ENCODE measurements around the gene SLC22A23.

DNA sequence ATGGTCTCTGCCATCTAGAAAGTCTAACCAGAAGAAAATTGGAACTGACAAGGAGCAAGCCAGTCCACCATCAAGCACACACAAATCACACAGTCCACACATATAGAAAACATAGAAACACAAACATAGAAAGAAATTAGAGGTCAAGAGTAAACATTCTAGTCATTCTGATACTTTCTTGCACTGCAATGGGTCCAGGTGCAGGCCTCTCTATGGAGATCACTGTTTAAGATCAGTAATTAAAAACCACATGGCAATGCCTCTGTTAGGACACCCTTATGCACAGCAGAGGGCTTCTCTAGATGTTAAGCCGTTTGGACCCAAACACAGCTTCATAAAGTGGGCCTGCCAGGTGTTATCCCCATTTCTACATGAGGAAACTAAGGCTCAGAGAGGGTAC is 42.8 kb upstream of the SLC22A23 start:
- TF ChIP-seq POLR2AphosphoS5 (IDR thresholded peaks at IDR 0.05) (no peak), POLR2A (IDR thresholded peaks at IDR 0.05) (no peak), EP300 (IDR thresholded peaks at IDR 0.05) (no peak)
- TF ChIP-seq, protein P1, sequence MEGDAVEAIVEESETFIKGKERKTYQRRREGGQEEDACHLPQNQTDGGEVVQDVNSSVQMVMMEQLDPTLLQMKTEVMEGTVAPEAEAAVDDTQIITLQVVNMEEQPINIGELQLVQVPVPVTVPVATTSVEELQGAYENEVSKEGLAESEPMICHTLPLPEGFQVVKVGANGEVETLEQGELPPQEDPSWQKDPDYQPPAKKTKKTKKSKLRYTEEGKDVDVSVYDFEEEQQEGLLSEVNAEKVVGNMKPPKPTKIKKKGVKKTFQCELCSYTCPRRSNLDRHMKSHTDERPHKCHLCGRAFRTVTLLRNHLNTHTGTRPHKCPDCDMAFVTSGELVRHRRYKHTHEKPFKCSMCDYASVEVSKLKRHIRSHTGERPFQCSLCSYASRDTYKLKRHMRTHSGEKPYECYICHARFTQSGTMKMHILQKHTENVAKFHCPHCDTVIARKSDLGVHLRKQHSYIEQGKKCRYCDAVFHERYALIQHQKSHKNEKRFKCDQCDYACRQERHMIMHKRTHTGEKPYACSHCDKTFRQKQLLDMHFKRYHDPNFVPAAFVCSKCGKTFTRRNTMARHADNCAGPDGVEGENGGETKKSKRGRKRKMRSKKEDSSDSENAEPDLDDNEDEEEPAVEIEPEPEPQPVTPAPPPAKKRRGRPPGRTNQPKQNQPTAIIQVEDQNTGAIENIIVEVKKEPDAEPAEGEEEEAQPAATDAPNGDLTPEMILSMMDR (IDR thresholded peaks at IDR 0.05) = no peak

Data from stomach (tissue), 4 donors.